Measurements from ENCODE around the gene RAP1GAP. TPM values are rescaled to one million over a fixed set of nuclear protein-coding genes. Genes with fewer than 3 reads are reported as not detected.

Gene RAP1GAP
- total and polyA plus RNA-seq, 2 donors from 2014 or later: 39.2 to 200 TPM

GRCh38 chr1:21599402-21599801, 69.8 kb downstream of the RAP1GAP start:
- no peak for FAIRE-seq
- H3K9me3 ChIP-seq (ENCODE audit: control insufficient read depth in 2 of 3, insufficient read depth in 1 of 3, low read length in 3 of 3): no peaks in the 10 kb centered on the region
- H3K4me3 ChIP-seq (ENCODE audit: low read length in 3 of 3): no peak overlapping the region

GRCh38 chr1:21598904-21599303, 70.3 kb downstream of the RAP1GAP start:
- H3K4me3 ChIP-seq (ENCODE audit: low read length in 3 of 3): no peak overlapping the region
- FAIRE-seq (no peak), DNase-seq (no peak)
- intact Hi-C loops (cut with DNase I): no loop called here
- H3K9me3 ChIP-seq (ENCODE audit: control insufficient read depth in 2 of 3, insufficient read depth in 1 of 3, low read length in 3 of 3): no peaks in the 10 kb centered on the region
- H3K9ac ChIP-seq (ENCODE audit: low read length in 3 of 3): no peak overlapping the region
- peaks cover 0 to 17% (median 0%) of the 10 kb centered on the region in 3 donors for H3K36me3 ChIP-seq (ENCODE audit: control insufficient read depth in 2 of 3, insufficient read depth in 3 of 3, low read length in 3 of 3)
- TF ChIP-seq CTCF (IDR thresholded peaks at IDR 0.05; ENCODE audit: borderline replicate concordance, extremely low read depth, insufficient read depth): no peak
- no peaks in the 10 kb centered on the region for H3K27me3 ChIP-seq (ENCODE audit: control insufficient read depth, insufficient read depth, low read length)
- H3K4me1 ChIP-seq (ENCODE audit: control insufficient read depth in 2 of 3, insufficient read depth in 2 of 3, low read depth in 1 of 3, low read length in 3 of 3): no peaks in the 10 kb centered on the region
- no peak overlapping the region for H3K27ac ChIP-seq (ENCODE audit: low read depth in 2 of 2, low read length in 2 of 2)

More at GRCh38 chr1:21599402-21599801, 69.8 kb downstream of the RAP1GAP start:
- Histone ChIP-seq H3K36me3 (ENCODE audit: control insufficient read depth in 2 of 3, insufficient read depth in 3 of 3, low read length in 3 of 3) (peaks cover 0 to 17% (median 0%) of the 10 kb centered on the region in 3 donors), H3K4me1 (ENCODE audit: control insufficient read depth in 2 of 3, insufficient read depth in 2 of 3, low read depth in 1 of 3, low read length in 3 of 3) (no peaks in the 10 kb centered on the region), H3K27ac (ENCODE audit: low read depth in 2 of 2, low read length in 2 of 2) (no peak overlapping the region), H3K9ac (ENCODE audit: low read length in 3 of 3) (no peak overlapping the region), H3K27me3 (ENCODE audit: control insufficient read depth, insufficient read depth, low read length) (no peaks in the 10 kb centered on the region)
- intact Hi-C loops (cut with DNase I): no loop called here
- no peak for DNase-seq
- no peak for TF ChIP-seq CTCF (IDR thresholded peaks at IDR 0.05; ENCODE audit: borderline replicate concordance, extremely low read depth, insufficient read depth)

- intact Hi-C loops (cut with DNase I): no loop called here
- Histone ChIP-seq H3K4me3 (ENCODE audit: low read length in 3 of 3) (no peak overlapping the region), H3K27ac (ENCODE audit: low read depth in 2 of 2, low read length in 2 of 2) (no peak overlapping the region), H3K27me3 (ENCODE audit: control insufficient read depth, insufficient read depth, low read length) (no peaks in the 10 kb centered on the region), H3K9me3 (ENCODE audit: control insufficient read depth in 2 of 3, insufficient read depth in 1 of 3, low read length in 3 of 3) (no peaks in the 10 kb centered on the region), H3K36me3 (ENCODE audit: control insufficient read depth in 2 of 3, insufficient read depth in 3 of 3, low read length in 3 of 3) (peaks cover 0 to 17% (median 0%) of the 10 kb centered on the region in 3 donors), H3K4me1 (ENCODE audit: control insufficient read depth in 2 of 3, insufficient read depth in 2 of 3, low read depth in 1 of 3, low read length in 3 of 3) (no peaks in the 10 kb centered on the region), H3K9ac (ENCODE audit: low read length in 3 of 3) (no peak overlapping the region)
- no peak for TF ChIP-seq CTCF (IDR thresholded peaks at IDR 0.05; ENCODE audit: borderline replicate concordance, extremely low read depth, insufficient read depth)
- no peak for DNase-seq
- FAIRE-seq: no peak
These were observed 70.7 kb downstream of the RAP1GAP start for GRCh38 chr1:21598417-21598816.

- DNase-seq: no peak
- Histone ChIP-seq H3K4me3 (ENCODE audit: low read length in 3 of 3) (no peak overlapping the region), H3K36me3 (ENCODE audit: control insufficient read depth in 2 of 3, insufficient read depth in 3 of 3, low read length in 3 of 3) (peaks cover 0 to 17% (median 0%) of the 10 kb centered on the region in 3 donors), H3K27me3 (ENCODE audit: control insufficient read depth, insufficient read depth, low read length) (no peaks in the 10 kb centered on the region), H3K27ac (ENCODE audit: low read depth in 2 of 2, low read length in 2 of 2) (no peak overlapping the region), H3K4me1 (ENCODE audit: control insufficient read depth in 2 of 3, insufficient read depth in 2 of 3, low read depth in 1 of 3, low read length in 3 of 3) (no peaks in the 10 kb centered on the region), H3K9me3 (ENCODE audit: control insufficient read depth in 2 of 3, insufficient read depth in 1 of 3, low read length in 3 of 3) (no peaks in the 10 kb centered on the region), H3K9ac (ENCODE audit: low read length in 3 of 3) (no peak overlapping the region)
- no peak for FAIRE-seq
- no peak for TF ChIP-seq CTCF (IDR thresholded peaks at IDR 0.05; ENCODE audit: borderline replicate concordance, extremely low read depth, insufficient read depth)
- intact Hi-C loops (cut with DNase I): no loop called here
These were observed 71.4 kb downstream of the RAP1GAP start for GRCh38 chr1:21597753-21598152.
